Measurements from ENCODE around the gene IPPK. TPM values are rescaled to one million over a fixed set of nuclear protein-coding genes. Genes with fewer than 3 reads are reported as not detected.

IPPK gene
- total RNA-seq, 1 donor from 2014 or later = 7.3 TPM

- peak; percentile 28 for DNase-seq
- Histone ChIP-seq H3K4me3 (no peak overlapping the region), H3K4me1 (no peaks in the 10 kb centered on the region), H3K27me3 (ENCODE audit: low read depth) (no peaks in the 10 kb centered on the region), H3K27ac (no peak overlapping the region), H3K36me3 (peaks cover 100% of the 10 kb centered on the region), H3K9me3 (no peaks in the 10 kb centered on the region)
- TF ChIP-seq CTCF (IDR thresholded peaks at IDR 0.05) = no peak
- ATAC-seq = no peak
- intact Hi-C loops (cut with DNase I) = no loop called here
These were observed 31.9 kb downstream of the IPPK start for GRCh38 chr9:92637886-92638620.

DNA sequence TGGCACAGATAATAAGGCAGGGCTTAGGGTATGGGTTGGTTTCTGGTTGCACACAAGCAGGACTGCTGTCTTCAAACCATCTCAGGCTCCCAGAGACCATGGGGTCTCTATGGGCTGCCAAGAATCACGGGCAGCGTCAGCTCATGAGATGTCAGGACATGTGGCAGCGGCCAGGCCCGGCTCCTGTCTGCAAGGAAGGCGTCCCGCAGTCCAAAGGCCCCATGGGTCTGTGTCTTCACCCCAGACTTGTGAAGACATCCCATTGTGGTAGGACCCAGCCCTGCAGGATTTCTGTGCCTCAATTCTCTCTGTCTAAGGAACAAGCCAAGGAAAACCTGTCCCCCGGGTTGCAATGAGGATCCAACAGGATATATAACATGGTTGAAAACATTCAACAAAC is 32.6 kb downstream of the IPPK start:
- Histone ChIP-seq H3K4me1 (no peaks in the 10 kb centered on the region), H3K9me3 (no peaks in the 10 kb centered on the region), H3K4me3 (no peak overlapping the region), H3K27ac (no peak overlapping the region), H3K36me3 (peaks cover 100% of the 10 kb centered on the region), H3K27me3 (ENCODE audit: low read depth) (no peaks in the 10 kb centered on the region)
- DNase-seq (peak; percentile 35), ATAC-seq (no peak)
- no peak for TF ChIP-seq CTCF (IDR thresholded peaks at IDR 0.05)
- intact Hi-C loops (cut with DNase I) = no loop called here

- H3K4me3 ChIP-seq = no peak overlapping the region
- H3K27me3 ChIP-seq (ENCODE audit: low read depth) = no peaks in the 10 kb centered on the region
- no peak overlapping the region for H3K27ac ChIP-seq
- no peak for ATAC-seq
- H3K36me3 ChIP-seq = peaks cover 100% of the 10 kb centered on the region
- H3K9me3 ChIP-seq = no peaks in the 10 kb centered on the region
- DNase-seq = peak; percentile 30
- H3K4me1 ChIP-seq = no peaks in the 10 kb centered on the region
- intact Hi-C loops (cut with DNase I) = no loop called here
- TF ChIP-seq CTCF (IDR thresholded peaks at IDR 0.05) = no peak
These were observed 33.3 kb downstream of the IPPK start for GRCh38 chr9:92636627-92637026.

DNA sequence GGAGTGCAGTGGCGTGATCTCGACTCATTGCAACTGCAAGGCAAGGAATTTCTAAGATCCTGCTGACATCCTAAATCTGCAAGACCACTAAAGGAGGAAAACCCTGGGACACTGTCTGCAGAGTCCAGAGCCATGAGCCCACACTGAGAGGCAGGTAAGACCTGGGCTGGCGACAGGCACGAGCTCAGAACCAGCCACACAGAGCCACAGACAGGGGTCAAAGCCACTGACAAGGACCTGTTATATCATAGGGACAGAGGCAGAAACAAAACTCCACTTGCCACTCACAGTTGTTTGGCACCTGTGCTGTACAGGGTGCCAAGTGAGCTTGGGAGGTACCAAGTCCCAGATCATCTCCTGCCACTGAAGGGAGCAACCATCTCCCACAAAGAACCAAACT is 34.2 kb downstream of the IPPK start:
- no peaks in the 10 kb centered on the region for H3K4me1 ChIP-seq
- DNase-seq (peak; percentile 18), ATAC-seq (no peak)
- H3K4me3 ChIP-seq = no peak overlapping the region
- no peak overlapping the region for H3K27ac ChIP-seq
- no peaks in the 10 kb centered on the region for H3K27me3 ChIP-seq (ENCODE audit: low read depth)
- intact Hi-C loops (cut with DNase I) = no loop called here
- H3K9me3 ChIP-seq = no peaks in the 10 kb centered on the region
- TF ChIP-seq CTCF (IDR thresholded peaks at IDR 0.05) = no peak
- peaks cover 94% of the 10 kb centered on the region for H3K36me3 ChIP-seq

DNA sequence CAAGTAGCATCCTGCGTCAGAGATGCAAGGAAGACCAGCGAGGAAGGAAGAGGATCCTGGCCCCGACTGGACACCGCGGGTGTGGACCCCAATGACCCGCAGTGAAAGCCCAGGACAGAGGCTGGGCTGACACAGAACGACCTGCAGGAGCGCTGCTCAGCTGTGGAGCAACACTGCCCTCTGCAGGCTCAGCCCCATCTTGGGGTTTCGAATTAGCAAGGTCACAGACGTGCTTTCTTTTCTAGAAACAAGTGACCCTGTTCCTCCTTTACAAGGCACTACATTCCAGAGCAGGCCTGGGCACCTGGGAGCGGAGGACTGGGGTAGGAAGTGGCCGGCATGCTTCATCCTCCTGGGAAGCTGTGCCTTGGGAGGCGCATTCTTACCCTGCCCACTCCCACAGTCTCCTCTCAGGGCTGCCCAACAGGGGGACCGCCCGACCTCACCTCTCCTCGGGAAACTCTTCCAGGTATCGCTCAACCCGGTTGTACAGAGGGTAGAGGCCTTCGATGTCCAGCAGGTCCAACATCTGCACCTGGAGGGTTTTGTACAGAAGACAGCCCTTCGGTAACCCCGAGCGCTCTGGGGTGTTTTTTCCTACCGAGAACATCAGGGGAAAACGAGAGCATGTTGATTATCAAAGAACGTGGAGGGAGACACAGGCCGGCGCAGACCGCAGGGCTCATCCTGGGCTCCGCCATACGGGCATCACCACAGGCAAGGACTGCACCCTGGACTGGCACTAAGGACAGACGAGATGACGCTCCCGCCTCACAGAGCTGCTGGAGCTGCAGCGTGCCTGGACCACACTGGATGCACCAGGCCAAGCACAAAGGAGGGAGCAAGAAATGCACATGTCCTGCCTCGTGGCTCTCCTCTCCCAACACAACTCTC is 35.0 kb downstream of the IPPK start:
- no peaks in the 10 kb centered on the region for H3K27me3 ChIP-seq (ENCODE audit: low read depth)
- H3K27ac ChIP-seq = no peak overlapping the region
- peaks cover 86% of the 10 kb centered on the region for H3K36me3 ChIP-seq
- peak; percentile 83 to 87 for ATAC-seq
- peak; percentile 74 for DNase-seq
- H3K4me1 ChIP-seq = no peaks in the 10 kb centered on the region
- intact Hi-C loops (cut with DNase I) = no loop called here
- H3K9me3 ChIP-seq = no peaks in the 10 kb centered on the region
- peak; percentile 89 for TF ChIP-seq CTCF (IDR thresholded peaks at IDR 0.05)
- no peak overlapping the region for H3K4me3 ChIP-seq

All from lower lobe of right lung (tissue), 2 donors.